ENCODE results near the gene ABHD17B.
"Not testable (repeated sequence)": the region's sequence is repeated elsewhere in the genome, so short reads cannot be mapped to it uniquely, and the experiment has no call there.

The ABHD17B gene

DNA sequence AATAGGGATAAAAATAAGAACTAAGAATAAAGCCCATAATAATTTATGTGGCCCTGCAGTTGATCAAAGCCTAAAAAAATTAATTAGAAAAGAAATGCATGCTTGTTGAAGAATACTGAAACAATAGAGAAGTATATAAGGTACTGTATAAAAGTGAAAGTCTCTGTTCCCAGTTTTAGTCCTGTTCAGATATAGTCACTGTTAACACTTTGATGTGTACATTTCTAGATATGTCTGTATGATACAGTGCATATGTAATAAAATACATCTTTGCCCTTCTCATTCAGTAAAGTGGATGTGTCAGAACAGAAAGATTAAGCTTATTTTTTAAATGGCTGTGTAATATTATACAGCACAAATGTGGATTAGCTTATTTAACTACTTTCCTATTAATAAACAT, 4.5 kb upstream of the ABHD17B start:
- no peak for DNase-seq

DNA sequence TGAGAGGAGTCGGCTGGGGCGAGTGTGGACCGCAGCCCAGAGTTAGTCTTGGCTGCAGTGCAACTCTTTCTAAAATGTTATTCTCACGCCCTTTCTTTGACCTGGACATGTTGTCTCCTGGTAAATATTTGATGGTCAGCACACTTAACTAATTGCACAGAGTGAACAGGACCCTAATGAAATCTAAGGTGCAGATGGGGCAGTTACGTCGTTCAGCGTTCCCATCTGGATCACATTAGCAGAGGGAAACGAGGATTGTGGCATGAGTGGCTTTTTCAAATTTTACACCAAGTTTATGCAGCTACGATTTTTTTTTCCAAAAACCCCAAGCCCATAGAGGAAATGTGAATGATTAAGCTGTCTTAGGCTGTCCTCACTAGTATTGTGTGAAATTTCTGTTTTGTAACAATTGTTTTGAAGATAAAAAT, 929 bp upstream of the ABHD17B start:
- DNase-seq: no peak

DNA sequence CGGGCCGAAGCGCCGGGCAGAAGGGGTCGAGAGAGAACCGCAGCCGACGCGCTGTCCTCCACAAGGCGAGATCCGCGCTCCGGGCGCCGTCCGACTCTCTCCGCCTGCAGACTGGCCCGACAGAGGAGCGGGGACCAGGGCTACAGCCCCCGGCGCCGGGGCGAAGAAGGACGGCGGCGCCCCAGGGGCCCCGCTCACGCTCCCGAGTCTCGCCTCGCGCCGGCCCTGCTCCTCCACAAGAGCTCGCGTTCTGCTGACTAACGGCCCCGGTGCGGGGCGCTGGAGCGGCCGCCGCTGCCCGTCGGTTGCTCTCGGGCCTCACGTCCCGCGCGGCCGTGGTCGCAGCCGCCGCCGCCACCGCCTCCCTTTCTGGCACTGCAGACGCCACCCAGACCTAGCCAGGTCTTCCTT, 338 bp downstream of the ABHD17B start:
- DNase-seq: peak in 1 of 3 experiments; percentile 95

- DNase-seq: peak; percentile 46 to 92 (median 86)
Measured at GRCh38 chr9:71909887-71910649, 925 bp downstream of the ABHD17B start.

DNA sequence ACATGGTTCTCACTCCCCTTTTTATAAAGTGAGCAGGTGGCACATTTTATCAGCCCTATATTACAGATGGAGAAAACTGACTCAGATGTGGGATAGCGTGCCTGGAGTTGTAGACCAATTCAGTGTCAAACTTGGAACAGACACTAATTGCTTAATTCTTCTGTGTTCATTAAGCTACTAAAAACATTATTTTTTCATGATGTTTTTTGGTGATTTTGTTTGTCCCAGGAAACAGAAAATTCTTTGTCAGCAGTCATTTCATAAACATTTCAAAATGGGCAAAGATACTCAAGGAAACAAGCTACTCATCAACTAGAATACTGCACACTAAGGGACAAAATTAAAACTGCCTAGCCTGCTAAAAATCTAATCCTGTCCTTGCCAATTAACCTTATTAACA, 2.2 kb downstream of the ABHD17B start:
- DNase-seq: peak in 1 of 3 experiments; percentile 55

DNA sequence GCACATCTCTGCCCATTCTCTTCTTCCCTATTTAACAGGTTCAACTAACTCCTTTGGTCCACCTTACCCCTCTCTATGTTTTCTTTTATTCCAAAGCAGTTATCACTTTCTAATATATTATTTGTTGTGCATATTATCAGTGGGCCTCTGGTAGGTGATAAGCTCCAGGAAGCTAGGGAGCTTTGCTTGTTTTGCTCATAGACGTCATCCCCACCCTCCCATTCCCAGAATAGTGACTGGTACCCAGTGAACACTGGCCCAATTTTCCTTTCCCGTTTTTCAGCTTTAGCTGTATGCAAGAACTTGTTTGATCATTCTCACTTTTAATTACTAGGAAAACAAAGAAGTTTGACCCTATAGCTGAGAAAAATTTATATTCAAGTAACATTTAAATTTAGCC, 6.9 kb downstream of the ABHD17B start:
- no peak for DNase-seq

DNA sequence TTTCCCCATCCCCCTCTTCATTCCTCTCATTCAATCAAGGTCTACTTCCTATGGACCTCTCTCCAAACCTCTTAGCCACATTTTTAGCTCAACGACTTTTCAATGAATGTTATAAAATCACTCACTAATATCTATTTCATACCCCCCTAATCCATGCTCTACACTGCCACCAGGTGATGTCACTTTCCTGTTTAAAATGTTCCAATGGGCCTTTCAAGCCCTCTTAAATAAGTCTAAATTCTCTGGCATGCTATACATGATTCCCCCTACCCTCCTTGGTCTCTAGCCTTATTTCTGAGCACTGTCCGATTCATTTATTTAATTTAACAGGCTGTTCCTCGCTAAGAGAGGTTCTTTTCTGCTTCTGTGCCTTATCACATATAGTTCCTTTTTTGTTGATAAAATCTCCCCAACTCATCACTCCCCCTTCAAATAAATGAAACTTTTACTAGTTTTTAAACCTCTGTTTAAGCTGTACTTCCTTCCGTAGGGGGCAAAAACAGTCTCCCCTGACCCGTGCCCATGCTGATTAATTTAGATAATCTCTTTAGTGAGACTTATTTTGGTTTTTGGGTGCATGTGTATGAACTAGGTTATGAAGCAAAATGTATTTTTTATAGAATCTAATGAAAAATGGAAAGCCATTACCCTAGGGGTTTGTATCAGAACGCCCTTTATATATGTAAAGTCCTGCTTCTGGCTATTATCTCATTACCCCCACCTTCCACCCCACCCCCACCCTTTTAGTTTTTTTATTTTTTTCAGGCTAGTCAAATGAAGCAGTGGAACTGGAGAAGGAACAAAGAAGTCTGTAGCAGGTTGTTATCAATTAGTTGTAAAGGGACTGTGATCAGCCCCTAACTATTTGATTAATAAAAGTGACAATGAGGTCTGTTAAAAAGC, 9.0 kb downstream of the ABHD17B start:
- no peak for DNase-seq

- DNase-seq: not testable (repeated sequence)
Measured at GRCh38 chr9:71898756-71899155, 12.2 kb downstream of the ABHD17B start.

- DNase-seq: no peak
Measured at GRCh38 chr9:71897577-71897976, 13.4 kb downstream of the ABHD17B start.

GRCh38 chr9:71896761-71897160, 14.2 kb downstream of the ABHD17B start:
- no peak for DNase-seq

- DNase-seq: no peak
Measured at GRCh38 chr9:71895955-71896354, 15.0 kb downstream of the ABHD17B start.

DNA sequence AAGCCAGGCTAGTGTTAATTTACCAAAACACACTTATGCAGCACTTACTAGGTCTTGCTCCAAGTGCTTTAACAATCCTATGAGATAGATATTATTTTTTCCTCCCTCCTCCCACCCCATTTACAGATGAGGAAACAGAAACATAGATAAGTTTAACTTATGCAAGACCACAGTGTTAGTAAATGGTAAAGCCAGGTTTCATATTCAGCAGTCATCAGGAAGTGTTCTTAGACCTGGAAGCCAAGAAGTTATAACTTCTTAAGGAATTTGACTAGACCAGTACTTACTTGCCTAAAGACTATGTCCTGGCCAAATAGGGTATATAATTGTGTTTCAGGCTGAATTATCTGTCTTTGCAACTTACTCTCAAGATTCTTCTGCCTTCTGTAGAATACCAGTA, 15.9 kb downstream of the ABHD17B start:
- no peak for DNase-seq

GRCh38 chr9:71891557-71892189, 19.3 kb downstream of the ABHD17B start:
- DNase-seq: no peak

DNA sequence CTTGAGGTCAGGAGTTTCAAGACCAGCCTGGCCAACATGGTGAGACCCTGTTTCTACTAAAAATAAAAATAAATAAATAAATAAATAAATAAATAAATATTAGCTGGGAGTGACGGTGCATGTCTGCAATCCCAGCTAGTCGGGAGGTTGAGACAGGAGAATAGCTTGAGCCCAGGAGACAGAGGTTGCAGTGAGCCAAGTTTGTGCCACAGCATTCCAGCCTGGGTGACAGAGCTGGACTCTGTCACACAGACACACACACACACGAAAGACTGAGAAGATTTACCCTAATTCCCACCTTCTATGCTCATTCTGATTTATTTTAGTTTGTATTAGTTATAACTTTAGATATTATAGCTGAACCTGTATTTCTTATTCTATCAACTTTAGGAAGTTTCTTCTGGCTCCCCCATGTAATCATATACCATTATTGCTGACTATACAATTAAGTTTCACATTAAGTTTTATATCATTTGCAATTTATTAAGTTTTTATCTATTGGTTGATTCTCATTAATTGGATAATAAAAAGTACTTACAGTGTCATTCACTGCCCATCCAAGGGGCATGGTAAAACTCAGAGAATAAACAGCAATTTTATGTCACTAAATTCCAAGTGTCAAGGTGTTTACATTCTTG, 20.8 kb downstream of the ABHD17B start:
- no peak for DNase-seq

DNA sequence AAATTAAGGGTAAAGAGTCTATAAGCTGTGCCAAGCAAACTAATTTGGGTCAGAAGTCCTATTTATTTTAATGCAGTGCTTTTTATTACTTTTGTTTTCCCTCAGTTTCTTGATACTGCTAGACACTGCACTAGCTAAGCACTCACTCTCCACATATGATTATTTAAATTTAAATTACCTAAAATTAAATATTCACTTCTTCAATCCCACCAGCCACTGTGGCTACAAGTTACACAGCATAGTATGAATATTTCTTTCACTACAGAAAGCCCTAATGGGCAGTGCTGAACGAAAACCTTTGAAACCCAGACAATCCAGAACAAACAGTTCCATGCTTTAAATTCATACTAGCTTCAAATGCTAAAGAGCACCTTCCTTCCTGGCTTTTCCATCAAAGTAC, 23.6 kb downstream of the ABHD17B start:
- DNase-seq: no peak

DNA sequence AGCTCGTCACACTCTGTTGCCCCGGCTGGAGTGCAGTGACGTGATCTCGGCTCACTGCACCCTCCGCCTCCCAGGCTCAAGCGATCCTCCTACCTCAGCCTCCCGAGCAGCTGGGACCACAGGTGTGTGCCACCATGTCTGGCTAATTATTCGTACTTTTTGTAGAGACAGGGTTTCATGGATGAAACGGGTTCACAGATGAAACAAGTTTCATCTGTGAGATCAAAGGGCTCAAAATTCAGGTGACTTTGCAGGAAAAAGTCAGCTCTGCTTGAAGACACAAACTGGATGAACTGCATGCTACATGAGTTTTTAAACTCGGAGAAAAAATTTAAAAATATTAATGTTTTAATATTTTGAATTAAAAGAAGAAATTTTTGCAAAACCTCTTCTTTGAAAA, 24.5 kb downstream of the ABHD17B start:
- no peak for DNase-seq

GRCh38 chr9:71886015-71886414, 25.0 kb downstream of the ABHD17B start:
- no peak for DNase-seq

DNA sequence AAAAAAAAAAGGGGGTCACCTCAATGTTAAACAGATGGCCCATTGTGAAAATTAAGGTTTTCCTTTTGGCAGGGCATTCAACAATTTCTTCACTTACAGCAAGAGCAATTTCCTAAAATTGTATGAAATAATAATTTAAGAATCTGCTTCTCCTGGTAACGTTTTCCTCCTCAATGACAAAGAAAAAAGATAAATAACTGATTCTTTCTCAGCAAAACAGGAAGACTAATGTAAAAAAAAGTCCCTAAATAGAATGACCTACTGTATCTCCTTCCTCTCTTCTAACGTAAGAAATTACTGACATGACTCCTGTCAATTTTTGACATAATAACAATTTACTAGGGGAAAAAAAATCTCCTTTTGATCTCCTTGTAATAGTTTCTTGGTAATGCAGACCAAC, 25.5 kb downstream of the ABHD17B start:
- DNase-seq: no peak

GRCh38 chr9:71884005-71884404, 27.0 kb downstream of the ABHD17B start:
- DNase-seq: no peak

- DNase-seq: no peak
Measured at GRCh38 chr9:71879644-71880174, 31.3 kb downstream of the ABHD17B start.

- no peak for DNase-seq
Measured at GRCh38 chr9:71878327-71879274, 32.4 kb downstream of the ABHD17B start.

DNA sequence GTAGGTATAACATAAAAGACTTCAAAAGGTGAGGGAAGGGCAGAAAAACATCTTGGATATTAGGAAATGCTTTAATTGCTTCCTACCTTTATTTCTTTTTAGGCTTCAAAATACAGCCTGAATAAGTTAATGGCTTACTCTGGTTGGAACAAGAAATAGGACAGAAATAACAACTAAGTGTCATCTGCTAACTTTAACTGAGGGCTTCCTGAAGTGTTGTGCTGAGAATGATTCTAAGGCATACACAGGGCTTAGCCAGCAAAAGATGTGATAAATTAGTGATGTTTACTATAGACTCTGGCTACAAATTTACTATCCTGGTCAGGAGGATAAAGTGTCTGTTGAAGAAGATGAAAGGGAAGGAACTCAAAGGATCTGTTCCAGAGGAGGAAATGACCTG, 34.2 kb downstream of the ABHD17B start:
- no peak for DNase-seq
